DOHH2 (cell line): Measurements from ENCODE around the gene KIF1A.

Experiments used
- H3F3A ChIP-seq: fragments of 200-600 bp; sonication (generic), shearing (Covaris generic); 2 replicates; pipeline ENCODE4 v1.6.0; 2016; ENCODE audit warnings: antibody characterized with exemption, mild to moderate bottlenecking; ENCODE audit not compliant: control insufficient read depth, insufficient read depth
- H3K27ac ChIP-seq: fragments of 200-600 bp; sonication (generic); 2 replicates; pipeline ENCODE4 v1.5.1; 2014; ENCODE audit warnings: low read depth, mild to moderate bottlenecking, low read length, moderate library complexity
- H3K27me3 ChIP-seq: fragments of 200-600 bp; sonication (generic); 2 replicates; pipeline ENCODE4 v1.6.1; 2014; ENCODE audit warnings: mild to moderate bottlenecking, low read length, mixed read lengths; ENCODE audit not compliant: control insufficient read depth
- H3K36me3 ChIP-seq: fragments of 200-600 bp; sonication (generic); 2 replicates; pipeline ENCODE4 v1.6.1; 2014; ENCODE audit warnings: mild to moderate bottlenecking, low read length, moderate library complexity, mixed read lengths; ENCODE audit not compliant: control insufficient read depth
- H3K4me1 ChIP-seq: fragments of 200-600 bp; sonication (generic); 2 replicates; pipeline ENCODE4 v1.6.1; 2014; ENCODE audit warnings: mild to moderate bottlenecking, low read length, mixed read lengths; ENCODE audit not compliant: control insufficient read depth
- H3K4me2 ChIP-seq: fragments of 200-600 bp; sonication (generic); 2 replicates; pipeline ENCODE4 v1.6.0; 2014; ENCODE audit warnings: mild to moderate bottlenecking, low read length, moderate library complexity
- H3K4me3 ChIP-seq: fragments of 200-600 bp; sonication (generic); 2 replicates; pipeline ENCODE4 v1.5.1; 2014; ENCODE audit warnings: mild to moderate bottlenecking, low read length, mixed read lengths
- H3K79me2 ChIP-seq: fragments of 200-600 bp; sonication (generic); 2 replicates; pipeline ENCODE4 v1.6.1; 2014; ENCODE audit warnings: mild to moderate bottlenecking, low read length, mixed read lengths; ENCODE audit not compliant: control insufficient read depth
- H3K9me2 ChIP-seq: fragments of 200-600 bp; sonication (generic); replicated peaks from 2 replicates; pipeline ENCODE4 v1.6.1; 2014; ENCODE audit warnings: mild to moderate bottlenecking, low read length, mixed read lengths; ENCODE audit not compliant: control insufficient read depth
- H3K9me3 ChIP-seq: fragments of 200-600 bp; sonication (generic); 2 replicates; pipeline ENCODE4 v1.6.1; 2014; ENCODE audit warnings: antibody characterized with exemption, low read length, mixed read lengths; ENCODE audit not compliant: control insufficient read depth, insufficient read depth
- H4K20me1 ChIP-seq: fragments of 200-600 bp; sonication (generic); 2 replicates; pipeline ENCODE4 v1.6.0; 2014; ENCODE audit warnings: low read depth, mild to moderate bottlenecking, antibody characterized with exemption, low read length, moderate library complexity; ENCODE audit not compliant: control insufficient read depth, insufficient read depth
- EZH2phosphoT487 ChIP-seq: fragments of 200-600 bp; sonication (generic); IDR thresholded peaks from 2 replicates; pipeline ENCODE4 v1.6.1; 2017; ENCODE audit warnings: borderline replicate concordance, mild to moderate bottlenecking, antibody characterized with exemption, low read length, moderate library complexity, mixed read lengths
- TF ChIP-seq, protein P1 (sequence below): fragments of 200-600 bp; sonication (generic); IDR thresholded peaks from one replicate; pipeline ENCODE4 v1.5.1; 2014; ENCODE audit warnings: antibody characterized with exemption, mild to moderate bottlenecking, low read depth, low read length; ENCODE audit not compliant: poor library complexity, severe bottlenecking

Gene KIF1A

DNA sequence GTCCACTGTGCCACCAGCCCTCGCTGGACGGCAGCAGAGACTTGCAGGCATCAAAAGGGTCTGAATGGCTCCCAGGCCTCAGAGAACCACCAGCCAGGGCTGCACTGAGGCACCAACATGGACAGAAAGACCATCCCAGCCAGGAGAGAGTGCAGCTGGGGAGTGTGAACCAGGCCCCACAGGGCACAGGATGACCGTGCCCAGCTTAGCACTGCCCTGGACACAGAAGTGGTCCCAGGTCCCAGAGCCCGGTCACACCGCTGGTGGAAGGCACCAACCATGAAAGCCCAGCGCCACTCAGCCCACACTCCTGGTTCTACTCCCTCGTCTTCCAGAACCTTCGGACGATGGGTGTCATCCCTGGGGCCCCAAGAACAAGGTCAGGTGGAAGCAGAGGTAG lies 107.9 kb downstream of the KIF1A start:
- Histone ChIP-seq H3K36me3 (no peaks in the 10 kb centered on the region), H3K27ac (no peak overlapping the region), H3K4me2 (no peak overlapping the region), H4K20me1 (no peaks in the 10 kb centered on the region), H3K9me3 (no peaks in the 10 kb centered on the region), H3K4me1 (no peaks in the 10 kb centered on the region), H3F3A (no peaks in the 10 kb centered on the region), H3K4me3 (no peak overlapping the region), H3K9me2 (no peaks in the 10 kb centered on the region), H3K27me3 (no peaks in the 10 kb centered on the region), H3K79me2 (no peaks in the 10 kb centered on the region)
- no peak for TF ChIP-seq EZH2phosphoT487
- TF ChIP-seq, protein P1, sequence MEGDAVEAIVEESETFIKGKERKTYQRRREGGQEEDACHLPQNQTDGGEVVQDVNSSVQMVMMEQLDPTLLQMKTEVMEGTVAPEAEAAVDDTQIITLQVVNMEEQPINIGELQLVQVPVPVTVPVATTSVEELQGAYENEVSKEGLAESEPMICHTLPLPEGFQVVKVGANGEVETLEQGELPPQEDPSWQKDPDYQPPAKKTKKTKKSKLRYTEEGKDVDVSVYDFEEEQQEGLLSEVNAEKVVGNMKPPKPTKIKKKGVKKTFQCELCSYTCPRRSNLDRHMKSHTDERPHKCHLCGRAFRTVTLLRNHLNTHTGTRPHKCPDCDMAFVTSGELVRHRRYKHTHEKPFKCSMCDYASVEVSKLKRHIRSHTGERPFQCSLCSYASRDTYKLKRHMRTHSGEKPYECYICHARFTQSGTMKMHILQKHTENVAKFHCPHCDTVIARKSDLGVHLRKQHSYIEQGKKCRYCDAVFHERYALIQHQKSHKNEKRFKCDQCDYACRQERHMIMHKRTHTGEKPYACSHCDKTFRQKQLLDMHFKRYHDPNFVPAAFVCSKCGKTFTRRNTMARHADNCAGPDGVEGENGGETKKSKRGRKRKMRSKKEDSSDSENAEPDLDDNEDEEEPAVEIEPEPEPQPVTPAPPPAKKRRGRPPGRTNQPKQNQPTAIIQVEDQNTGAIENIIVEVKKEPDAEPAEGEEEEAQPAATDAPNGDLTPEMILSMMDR, result no peak

DNA sequence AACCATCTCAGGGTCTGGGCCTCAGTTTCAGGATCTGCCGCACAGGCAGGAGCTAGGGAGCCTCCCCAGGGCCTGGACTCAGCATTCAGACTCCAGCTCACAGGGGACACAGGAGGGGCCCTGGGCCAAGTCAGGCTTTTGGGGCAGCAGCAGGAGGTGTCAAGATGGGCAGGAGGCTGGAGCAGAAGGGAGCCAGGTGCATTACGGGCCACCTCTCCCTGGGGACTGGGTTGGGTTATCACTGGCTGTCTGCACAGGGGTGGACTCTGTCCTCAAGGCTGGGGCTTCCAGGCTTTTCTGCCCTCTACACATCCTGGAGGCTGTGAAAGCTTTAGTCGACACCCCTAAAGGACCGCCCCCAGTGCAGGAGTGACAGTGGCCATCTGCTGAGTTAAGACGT lies 108.3 kb downstream of the KIF1A start:
- H3K79me2 ChIP-seq, result no peaks in the 10 kb centered on the region
- no peak overlapping the region for H3K4me2 ChIP-seq
- H3K27me3 ChIP-seq, result no peaks in the 10 kb centered on the region
- H3K27ac ChIP-seq, result no peak overlapping the region
- TF ChIP-seq, protein P1, result no peak
- no peak for TF ChIP-seq EZH2phosphoT487
- no peak overlapping the region for H3K4me3 ChIP-seq
- no peaks in the 10 kb centered on the region for H3K4me1 ChIP-seq
- no peaks in the 10 kb centered on the region for H3K36me3 ChIP-seq
- H3K9me3 ChIP-seq, result no peaks in the 10 kb centered on the region
- no peaks in the 10 kb centered on the region for H4K20me1 ChIP-seq
- no peaks in the 10 kb centered on the region for H3K9me2 ChIP-seq
- H3F3A ChIP-seq, result no peaks in the 10 kb centered on the region

DNA sequence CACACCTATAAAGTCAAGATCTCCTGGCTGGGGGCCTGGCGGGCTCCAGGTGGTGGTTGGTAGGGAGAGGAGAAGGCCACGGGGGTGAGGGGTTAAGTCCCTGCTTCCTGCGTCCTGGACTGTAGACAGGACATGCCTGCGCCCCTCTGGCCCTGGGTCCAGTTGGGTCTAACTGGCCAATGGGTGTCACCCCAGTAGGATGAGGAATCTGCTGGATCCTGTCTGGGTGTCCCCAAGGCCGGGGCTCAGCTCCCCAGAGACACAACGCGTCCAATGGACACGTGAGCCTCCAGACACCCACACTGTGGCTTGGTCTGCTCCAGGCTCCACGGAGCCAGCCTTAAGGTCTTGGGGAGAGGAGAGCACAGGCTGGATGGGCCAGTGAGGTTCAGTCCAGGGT lies 108.7 kb downstream of the KIF1A start:
- H3K79me2 ChIP-seq, result no peaks in the 10 kb centered on the region
- H3K27me3 ChIP-seq, result no peaks in the 10 kb centered on the region
- no peaks in the 10 kb centered on the region for H4K20me1 ChIP-seq
- no peaks in the 10 kb centered on the region for H3K9me3 ChIP-seq
- H3K4me1 ChIP-seq, result no peaks in the 10 kb centered on the region
- TF ChIP-seq, protein P1, result no peak
- no peak for TF ChIP-seq EZH2phosphoT487
- H3K4me2 ChIP-seq, result no peak overlapping the region
- no peaks in the 10 kb centered on the region for H3K36me3 ChIP-seq
- no peaks in the 10 kb centered on the region for H3F3A ChIP-seq
- H3K4me3 ChIP-seq, result no peak overlapping the region
- H3K9me2 ChIP-seq, result no peaks in the 10 kb centered on the region
- H3K27ac ChIP-seq, result no peak overlapping the region

DNA sequence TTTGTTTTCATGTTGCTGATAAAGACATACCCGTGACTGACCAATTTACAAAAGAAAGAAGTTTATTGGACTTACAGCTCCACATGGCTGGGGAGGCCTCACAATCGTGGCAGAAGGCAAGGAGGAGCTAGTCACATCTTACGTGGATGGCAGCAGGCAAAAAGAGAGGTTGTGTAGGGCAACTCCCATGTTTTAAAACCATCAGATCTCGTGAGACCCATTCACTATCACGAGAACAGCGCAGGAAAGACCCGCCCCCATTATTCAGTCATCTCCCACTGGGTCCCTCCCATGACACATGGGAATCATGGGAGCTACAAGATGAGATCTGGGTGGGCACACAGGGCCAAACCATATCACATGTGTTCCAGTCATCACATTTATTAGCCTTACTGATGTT lies 111.6 kb downstream of the KIF1A start:
- Histone ChIP-seq H4K20me1 (no peaks in the 10 kb centered on the region), H3K4me3 (no peak overlapping the region), H3K9me2 (no peaks in the 10 kb centered on the region), H3F3A (no peaks in the 10 kb centered on the region), H3K36me3 (no peaks in the 10 kb centered on the region), H3K27ac (no peak overlapping the region), H3K79me2 (no peaks in the 10 kb centered on the region), H3K4me2 (no peak overlapping the region), H3K27me3 (peaks cover 8% of the 10 kb centered on the region), H3K9me3 (no peaks in the 10 kb centered on the region), H3K4me1 (no peaks in the 10 kb centered on the region)
- TF ChIP-seq, protein P1, result no peak
- TF ChIP-seq EZH2phosphoT487, result no peak
